ENCODE results near the gene ZNF521.
"Not testable (repeated sequence)": the region's sequence is repeated elsewhere in the genome, so short reads cannot be mapped to it uniquely, and the experiment has no call there.

ZNF521 gene

DNA sequence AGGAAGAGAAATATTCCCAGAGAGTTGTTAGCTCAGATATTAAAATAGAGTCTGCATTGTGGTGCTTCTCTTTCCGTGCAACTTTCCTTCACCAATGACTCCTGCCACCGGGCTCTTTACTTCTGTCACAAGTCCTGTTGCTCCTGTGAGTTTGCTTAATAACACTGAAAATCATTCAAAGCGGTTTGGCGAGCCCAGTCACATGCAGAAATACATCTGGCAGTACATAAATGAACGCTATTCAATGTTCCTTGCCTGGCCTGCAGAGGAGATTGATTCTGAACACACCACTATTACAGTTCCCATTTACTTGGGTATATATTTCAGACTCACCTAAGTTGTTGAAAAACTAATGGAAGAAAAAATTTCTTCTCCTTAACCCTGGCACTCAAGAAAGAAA lies 276.6 kb downstream of the ZNF521 start:
- no peak for DNase-seq (ENCODE audit: low spot score)

DNA sequence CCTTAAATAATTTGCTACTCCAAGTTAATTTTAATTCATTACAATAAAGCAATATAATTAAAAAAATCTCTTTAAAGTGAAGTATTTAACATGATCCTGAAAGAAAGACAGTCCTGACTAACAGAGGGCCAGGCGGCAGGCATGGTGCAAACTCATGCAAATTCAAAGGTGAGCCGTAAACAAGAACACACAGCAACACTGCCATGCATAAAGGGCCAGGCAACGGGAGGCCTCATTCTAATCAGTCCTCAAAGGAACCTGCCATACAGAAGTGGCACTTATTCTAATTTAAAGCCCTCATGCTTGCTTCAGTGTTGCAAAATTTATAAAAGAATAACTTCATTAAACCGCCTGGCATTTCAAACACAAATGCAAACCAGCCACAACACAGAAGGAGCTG lies 277.0 kb downstream of the ZNF521 start:
- DNase-seq (ENCODE audit: low spot score) = no peak

DNA sequence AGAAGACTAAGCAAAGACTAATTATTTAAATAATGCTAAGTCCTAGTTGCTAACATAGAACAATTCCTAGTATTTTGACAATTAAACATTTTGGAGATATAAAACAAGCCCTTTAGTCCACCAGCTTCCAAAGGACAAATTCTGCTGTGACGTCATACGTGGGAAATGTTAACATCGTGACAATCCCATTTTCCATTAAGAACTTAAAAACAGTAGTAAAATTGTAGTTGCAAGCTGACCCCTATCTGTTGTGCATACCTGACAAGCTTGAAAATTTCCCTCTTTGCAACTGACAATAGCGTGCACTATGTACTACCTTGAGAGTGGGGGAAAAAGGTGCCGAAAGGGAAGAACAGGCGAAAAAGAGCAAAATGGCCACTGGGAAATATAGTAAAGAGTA lies 279.8 kb downstream of the ZNF521 start:
- no peak for DNase-seq (ENCODE audit: low spot score)

DNA sequence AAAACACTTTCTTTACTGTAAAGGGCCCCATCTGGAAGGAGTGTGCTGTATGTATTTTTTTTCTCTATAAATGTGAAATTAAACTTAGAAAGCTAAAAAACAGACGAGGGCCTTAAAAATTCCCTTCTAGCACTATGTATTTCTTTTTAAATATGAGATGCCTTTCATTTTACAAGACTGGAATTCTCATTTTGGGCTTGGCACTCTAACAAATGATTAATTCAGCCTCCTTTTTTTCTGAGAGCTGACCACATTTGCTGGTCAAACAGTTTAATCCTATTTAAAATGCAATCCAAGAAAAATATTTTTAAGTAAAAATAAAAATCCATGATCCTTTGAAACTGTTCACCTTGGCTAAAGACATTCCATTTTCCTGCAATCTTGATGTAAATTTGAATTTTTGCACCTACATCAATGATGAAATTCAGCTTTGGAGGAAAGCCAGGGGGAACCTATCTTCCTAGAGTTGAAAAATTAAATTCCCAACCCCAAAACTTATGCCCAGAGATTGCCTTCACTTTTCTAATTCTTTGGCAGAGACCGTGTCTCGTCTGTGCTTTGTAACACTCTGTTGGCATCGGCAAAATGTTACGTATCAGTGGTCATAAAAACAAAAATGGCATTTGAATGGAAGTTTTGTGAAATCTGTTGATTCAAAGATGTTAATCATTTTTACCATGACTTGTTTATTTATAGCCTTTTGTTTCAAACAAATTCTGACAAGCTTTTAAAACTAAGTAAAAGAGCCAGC lies 284.5 kb downstream of the ZNF521 start:
- no peak for DNase-seq (ENCODE audit: low spot score)

DNA sequence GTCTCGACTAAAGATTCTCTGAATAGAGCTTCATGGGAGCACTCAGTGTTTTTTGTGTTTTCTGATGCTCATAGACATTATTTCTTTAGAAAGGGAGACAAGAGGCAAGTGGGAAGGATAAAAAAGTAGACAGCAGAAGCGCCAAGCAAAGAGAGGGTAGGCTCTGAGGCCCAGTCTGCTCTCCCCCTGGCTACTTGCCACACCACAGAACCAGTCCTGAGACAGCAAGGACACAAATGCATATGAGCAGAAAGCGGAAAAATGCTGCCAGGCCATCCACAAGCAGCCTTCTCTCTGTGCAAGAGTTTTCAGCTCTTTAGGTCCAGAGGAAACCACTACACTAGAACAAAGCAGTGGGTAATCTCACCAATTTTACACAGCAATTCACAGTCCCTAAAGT lies 285.4 kb downstream of the ZNF521 start:
- no peak for DNase-seq (ENCODE audit: low spot score)

DNA sequence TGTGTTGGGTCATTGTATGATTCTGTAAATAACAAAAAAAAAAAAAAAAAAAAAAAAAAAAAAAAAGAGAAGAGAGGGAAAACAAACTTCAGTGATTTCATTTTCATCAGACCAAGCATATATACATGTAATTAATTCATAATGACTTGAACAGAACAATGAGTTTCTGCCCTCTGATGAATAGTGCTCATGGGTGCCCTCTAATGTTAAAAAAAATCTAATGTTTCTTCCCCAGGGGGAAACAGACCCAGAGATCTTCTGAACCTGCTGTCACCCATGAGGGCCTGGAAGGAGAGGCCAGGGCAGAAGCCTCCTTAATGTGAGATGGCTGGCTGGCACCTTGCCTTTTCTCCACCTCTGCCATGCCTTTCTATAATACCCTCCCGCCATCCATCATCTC lies 289.2 kb downstream of the ZNF521 start:
- DNase-seq (ENCODE audit: low spot score) = no peak

DNA sequence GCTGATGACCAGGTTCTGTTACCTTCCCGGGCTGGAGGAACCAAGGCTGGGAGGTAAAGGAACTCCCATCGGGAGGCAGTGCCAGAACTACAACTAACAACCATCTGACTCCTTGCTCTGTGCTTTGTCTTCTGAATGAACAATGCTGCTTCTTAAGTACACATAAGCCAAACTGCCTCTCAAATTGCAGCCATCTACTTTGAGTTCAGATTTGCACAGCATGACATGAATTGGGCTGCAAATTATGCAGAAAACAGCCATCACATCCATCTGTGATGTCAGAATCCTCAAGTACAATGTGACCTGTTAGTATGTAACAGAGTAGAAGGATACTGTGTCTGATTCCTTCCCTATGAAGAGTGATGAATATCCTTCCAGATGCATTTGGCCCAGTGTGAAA lies 290.6 kb downstream of the ZNF521 start:
- DNase-seq (ENCODE audit: low spot score) = no peak

DNA sequence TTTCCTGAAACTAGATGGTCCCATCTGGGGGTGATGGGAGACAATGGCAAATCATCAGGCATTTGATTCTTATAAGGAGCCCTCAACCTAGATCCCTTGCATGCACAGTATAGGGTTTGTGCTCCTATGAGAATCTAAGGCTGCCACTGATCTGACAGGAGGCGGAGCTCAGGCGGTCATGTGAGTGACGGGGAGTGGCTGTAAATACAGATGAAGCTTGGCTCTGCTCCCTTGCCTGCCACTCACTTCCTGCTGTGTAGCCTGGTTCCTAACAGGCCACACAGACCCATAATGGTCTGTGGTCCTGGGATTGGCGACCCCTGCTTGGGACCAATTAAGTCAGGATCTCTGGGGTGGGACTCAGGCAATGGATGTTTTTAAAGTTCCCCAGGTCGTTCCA lies 293.4 kb downstream of the ZNF521 start:
- DNase-seq (ENCODE audit: low spot score) = no peak

DNA sequence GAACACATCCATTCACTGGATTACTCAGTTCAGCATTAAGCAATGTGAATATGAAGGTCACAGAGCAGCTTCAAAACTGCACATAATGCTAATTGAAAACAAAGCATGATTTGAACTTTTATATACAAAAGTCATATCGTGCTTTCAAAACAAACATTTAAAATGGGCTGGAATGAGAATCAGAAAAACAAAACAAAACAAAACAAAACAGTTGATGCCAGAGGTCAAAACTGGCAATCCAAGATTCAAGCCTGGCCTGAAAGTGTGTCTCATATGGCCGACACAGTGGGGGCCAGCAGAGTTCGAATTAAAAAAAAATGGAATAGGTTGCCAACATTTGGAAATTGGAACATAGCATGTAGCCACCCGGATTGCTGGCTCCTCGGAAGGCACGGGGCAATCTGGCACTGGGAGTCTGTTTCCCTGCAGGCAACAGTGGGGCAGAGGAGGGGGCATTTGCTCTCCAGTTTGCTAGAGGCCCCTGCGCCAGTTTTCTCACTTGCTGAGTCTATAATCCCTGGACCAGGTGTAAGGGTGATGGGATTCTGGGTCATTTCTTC lies 294.4 kb downstream of the ZNF521 start:
- no peak for DNase-seq (ENCODE audit: low spot score)

DNA sequence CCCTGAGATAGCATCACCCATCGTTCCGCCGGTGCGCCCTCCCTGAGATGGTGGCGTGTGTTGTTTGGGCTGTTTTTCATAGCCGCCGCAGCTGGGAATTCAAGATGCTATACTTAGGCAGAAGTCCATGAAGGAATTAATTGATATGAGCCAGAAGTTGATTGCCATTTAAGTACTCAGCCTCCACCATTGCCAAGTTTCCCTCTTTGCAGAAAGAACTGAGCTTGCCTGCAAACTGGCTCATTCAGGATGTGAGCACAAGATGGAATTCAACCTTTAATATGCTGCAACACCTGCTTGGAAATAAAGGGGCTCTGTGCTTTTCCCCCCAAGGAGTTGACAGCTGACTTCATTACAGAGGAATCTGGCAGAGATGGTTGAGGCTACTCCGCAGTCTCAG lies 295.5 kb downstream of the ZNF521 start:
- no peak for DNase-seq (ENCODE audit: low spot score)

DNA sequence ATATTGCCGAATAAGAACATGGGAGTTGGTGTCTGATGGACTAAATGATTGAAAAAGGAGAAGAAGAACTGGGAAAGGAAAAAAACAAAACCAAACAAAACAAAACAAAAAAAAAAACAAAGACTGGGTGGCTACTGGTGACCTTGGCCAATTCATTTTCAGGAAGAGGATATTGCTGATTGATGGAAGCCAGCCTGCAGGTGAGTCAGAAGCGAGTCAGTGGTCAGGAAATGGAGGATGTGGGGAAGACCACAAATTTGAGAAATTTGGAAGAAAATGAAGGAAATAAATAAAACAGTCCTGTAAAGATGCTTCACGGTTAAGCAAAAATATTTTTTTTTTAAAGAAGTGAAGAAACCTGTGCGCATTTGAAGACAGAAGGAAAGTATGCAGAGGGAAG lies 296.9 kb downstream of the ZNF521 start:
- no peak for DNase-seq (ENCODE audit: low spot score)

DNA sequence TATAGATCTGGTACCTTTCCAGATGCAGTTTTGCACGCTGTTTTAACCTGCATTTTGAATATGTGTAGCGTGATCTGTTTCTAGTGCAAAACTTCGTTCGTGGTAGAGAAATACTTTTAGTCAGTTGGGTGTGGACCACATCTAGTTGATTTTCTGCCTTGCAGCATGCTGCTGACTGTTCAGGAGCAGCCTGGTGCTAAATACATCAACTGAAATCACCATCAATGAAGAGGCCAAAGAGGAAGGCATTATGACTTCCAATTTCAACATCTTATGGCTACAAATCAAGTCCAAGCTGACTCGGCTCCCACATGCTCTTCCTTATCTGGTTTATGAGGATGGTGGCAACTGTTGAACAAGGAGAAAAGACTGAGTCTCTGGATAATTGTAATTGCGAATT lies 298.5 kb downstream of the ZNF521 start:
- no peak for DNase-seq (ENCODE audit: low spot score)

DNA sequence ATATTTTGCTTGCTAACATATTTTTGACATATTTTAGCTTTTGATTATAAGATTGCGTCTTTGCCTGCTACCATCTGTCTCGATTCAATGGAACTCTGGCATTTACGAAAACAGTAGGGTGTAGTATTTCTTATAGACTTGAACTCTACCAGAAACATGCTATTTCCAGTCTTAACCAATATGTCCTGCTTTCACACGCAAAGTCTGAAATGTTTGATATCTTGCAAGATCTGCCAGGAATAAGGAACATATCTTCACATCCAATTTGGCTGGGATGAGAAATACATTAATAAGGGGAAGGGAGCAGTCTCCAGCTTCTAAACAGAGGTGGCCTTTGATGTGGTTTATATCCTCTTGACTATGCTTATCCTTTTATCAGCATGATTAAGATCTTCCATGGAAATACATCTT lies 299.4 kb downstream of the ZNF521 start:
- DNase-seq (ENCODE audit: low spot score) = no peak

DNA sequence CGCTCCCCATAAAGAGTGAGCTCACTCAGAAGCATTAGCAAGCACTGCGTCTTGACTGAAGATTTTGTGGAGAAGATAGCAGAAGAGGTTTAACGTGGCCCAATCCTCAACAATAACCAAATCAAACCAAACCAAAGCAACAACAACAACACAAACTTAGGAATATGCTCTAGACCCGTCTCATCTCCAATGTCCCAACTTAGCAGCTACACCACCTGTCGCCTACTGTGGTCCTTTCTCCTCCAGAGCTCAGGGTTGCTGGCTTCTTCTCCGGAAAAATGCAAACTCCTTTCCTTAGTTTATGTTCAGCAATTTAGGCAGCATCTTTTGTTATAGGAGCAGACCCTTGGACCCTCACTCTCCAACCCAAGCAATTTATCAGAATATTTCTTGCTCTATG lies 301.4 kb downstream of the ZNF521 start:
- no peak for DNase-seq (ENCODE audit: low spot score)

DNA sequence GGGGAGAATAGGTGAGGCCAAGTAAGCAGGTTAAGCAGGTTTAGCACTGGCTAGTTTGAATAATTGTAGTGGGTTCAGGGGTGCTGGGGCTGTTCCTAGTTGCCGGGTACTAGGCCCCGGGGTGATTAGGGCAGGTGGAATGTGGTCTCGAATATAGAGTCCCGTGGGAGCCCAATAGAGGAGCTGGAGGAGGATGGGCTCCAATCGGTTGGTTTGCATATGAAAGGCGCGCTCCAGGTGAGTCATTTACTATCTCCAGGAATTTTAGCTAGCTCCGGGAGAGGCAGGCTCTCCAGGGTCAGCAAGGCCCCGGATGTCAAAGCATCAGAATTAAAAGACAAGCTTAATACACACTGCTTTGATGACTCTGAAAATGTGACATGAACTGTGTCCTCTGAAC lies 304.0 kb downstream of the ZNF521 start:
- no peak for DNase-seq (ENCODE audit: low spot score)

DNA sequence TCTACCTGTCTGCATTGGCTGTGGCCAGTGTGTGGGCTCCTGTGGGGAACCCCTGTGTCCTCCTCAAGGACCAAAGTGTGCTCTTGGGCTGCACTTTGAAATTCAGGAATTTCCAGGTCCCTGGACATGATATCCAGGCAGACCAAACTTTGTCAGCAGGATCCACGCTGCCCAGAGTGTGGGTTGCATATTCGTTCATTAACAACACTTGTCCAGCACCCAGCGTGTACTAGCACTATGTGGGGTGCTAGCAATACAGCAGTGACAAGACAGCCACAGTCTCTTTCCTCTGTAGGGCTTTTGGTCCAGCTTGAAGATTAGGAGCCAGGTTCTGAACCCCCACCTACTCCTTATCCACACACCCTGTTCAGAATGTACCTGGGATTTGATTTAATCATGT lies 304.5 kb downstream of the ZNF521 start:
- DNase-seq (ENCODE audit: low spot score) = no peak

DNA sequence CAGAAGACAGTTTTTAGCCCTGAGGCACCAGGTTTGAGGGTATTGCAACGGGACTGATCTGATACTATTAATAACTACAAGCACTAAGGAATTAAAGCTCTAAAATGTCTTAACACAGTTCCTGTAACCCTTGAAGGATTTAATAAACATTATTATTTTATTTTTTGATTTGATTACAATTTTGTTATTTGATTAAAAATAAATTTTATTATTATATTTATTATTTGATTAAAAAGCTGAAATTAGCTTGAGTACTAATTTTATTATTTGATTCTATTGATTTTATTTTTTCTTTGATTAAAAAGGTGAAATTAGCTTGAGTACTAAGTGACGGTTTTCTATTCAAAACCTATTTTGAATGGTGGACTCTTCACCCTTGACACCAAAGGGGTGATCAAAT lies 307.3 kb downstream of the ZNF521 start:
- DNase-seq (ENCODE audit: low spot score) = no peak

DNA sequence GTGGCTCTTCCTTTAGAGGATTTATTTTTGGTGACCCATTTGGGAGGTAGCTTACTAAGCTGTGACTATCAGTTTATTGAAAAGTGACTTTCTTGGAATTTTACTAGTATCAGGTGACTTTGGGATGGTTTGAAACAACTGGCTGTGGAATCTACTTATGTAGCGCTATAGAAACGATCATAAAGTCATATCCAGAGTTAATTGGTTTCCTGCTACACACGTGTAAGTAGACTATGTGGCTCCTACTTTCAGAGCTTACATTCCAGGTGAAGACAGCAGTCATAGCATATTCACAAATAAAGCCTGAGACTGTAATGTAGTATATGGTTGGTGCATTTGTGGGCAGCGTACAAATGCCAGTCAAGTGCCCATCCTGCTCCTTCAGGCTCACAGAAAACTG lies 308.9 kb downstream of the ZNF521 start:
- no peak for DNase-seq (ENCODE audit: low spot score)

DNA sequence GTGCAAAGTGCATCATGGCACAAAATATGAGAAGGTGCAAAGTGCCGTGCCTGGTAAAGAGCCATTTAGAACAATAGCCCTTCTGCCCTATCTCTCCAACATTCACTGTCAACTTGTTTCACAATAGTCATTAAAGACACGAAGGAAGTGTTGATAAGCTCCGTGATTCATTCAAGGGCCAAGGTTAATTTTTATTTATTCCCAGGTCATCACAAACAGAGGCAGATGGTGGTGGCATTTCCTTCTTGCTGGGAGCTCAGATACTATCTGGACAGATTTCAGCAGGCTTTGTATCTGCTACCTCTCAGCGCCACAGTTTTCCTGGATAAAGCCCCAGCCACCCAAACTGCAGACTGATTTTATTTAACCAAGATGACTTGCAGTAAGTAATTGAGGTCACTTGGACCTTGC lies 309.3 kb downstream of the ZNF521 start:
- peak; percentile 19 for DNase-seq (ENCODE audit: low spot score)

DNA sequence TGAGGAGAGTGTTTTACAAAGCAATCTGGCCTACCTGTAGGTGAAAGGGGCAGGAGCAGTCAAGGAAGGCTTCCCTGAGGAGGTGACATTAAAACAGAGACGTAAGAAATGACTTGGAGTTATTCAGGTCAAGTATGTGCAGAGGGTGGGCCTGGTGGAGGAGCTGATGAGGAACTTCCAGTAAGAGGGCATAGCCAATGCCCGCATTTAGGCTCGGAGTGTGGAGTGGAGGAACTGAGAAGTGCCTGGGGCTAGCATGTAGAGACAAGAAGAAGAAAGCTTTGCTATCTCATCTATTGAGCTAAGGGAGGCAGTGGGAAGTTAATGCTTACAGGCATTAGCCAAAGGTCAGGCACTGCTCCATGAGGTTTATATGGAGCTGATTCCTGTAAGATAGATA lies 312.2 kb downstream of the ZNF521 start:
- no peak for DNase-seq (ENCODE audit: low spot score)

DNA sequence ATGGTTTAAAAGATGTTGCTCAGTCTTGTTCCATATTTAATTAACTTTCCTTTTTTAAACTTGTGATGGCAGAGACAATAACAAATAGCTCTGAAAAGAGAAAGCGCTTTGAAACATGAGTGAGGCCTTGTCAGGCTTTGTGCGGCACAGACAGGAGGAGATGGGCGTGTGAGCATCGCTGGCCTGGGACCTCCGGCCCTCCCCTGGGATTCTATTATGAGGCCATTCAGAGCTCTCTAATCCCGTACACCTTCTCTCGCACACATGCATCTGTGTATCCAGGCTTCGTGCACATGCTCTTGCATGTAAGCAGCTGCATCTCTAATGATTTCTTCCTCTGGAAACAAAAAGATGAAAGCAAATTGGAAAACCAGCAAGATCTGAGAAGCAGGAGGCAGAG lies 313.7 kb downstream of the ZNF521 start:
- DNase-seq (ENCODE audit: low spot score) = no peak

DNA sequence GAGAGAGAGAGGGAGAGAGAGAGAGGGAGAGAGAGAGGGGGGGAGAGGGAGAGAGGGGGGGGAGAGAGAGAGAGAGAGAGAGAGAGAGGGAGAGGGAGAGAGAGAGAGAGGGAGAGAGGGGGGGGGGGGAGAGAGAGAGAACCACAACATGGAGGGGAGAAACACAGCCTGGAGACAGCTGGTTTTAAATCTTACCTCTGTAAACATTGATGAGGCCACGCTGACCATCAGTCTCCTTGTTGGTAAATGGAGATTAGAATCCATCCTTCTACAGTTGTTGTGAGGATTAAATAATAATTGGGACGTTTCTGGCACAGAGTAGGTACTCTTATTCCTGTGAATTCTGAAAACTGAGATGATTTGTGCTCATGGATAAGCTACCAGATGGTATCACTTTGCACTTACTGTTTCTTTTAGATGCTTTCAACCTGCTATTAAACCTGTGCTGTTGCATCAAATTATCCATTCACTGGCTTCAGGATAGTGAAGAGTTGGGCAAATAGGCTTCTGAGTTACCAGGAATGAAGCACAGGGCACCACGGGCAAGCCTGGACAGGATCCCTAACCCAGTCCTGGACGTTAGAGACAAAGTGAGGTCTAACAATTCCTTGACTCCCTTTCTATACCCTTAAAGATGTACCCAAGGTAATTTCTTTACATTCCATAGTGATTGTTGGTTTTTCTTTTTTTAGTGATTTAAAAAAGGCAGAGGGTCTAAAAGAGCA lies 318.1 kb downstream of the ZNF521 start:
- no peak for DNase-seq (ENCODE audit: low spot score)

DNA sequence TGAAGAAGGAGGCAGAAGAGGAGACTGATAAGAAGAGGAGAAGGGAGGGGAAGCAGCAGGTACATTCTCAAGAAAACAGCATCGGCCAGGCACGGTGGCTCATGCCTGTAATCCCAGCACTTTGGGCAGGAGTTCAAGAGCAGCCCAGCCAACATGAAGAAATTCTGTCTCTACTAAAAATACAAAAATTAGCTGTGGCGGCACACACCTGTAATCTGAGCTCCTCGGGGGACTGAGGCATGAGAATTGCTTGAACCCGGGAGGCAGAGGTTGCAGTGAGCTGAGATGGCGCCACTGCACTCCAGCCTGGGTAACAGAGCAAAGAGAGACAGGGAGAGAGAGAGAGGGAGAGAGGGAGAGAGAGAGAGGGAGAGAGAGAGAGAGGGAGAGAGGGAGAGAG lies 318.8 kb downstream of the ZNF521 start:
- not testable (repeated sequence) for DNase-seq (ENCODE audit: low spot score)

DNA sequence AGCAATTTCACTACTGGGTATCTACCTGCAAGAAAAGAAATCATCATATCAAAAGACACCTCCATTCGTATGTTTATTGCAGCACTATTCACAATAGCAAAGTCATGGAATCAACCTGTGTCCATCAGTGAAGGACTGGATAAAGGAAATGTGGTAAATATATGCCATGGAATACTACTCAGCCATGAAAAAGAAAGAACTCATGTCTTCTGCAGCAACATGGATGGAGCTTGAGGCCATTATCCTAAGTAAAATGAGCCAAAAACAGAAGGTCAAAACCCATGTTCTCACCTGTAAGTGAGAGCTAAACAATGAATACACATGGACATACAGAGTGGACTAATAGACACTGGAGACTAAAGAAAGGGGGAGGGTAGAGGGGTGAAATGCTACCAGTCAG lies 322.2 kb downstream of the ZNF521 start:
- no peak for DNase-seq (ENCODE audit: low spot score)
